Umbilical cord (tissue), 2 donors: ENCODE measurements around the gene DRGX. TPM values are rescaled to one million over a fixed set of nuclear protein-coding genes. Genes with fewer than 3 reads are reported as not detected.

Experiments used
- DNase-seq: peaks from one replicate; pipeline ENCODE4 v3.0.0-alpha.2; 2015; ENCODE audit warnings: low spot score
- total RNA-seq: library from RNA; depleted of rRNA; stranded (reverse); fragments of >200 nt; gene quantifications from one replicate; pipeline ENCODE4 v1.2.3, GENCODE V29; 2014; ENCODE audit warnings: low replicate concordance; ENCODE audit not compliant: insufficient read depth

The DRGX gene
- total RNA-seq, 1 donor from 2014 or later, result 0.48 TPM

GRCh38 chr10:49408519-49409306 lies 12.8 kb upstream of the DRGX start:
- DNase-seq, result no peak

GRCh38 chr10:49407552-49408137 lies 11.8 kb upstream of the DRGX start:
- peak; percentile 83 for DNase-seq

GRCh38 chr10:49407151-49407550 lies 11.3 kb upstream of the DRGX start:
- no peak for DNase-seq

GRCh38 chr10:49404321-49404878 lies 8.5 kb upstream of the DRGX start:
- DNase-seq, result no peak

GRCh38 chr10:49403363-49403762 lies 7.5 kb upstream of the DRGX start:
- no peak for DNase-seq

- DNase-seq, result no peak
Observed at GRCh38 chr10:49400365-49400764, 4.5 kb upstream of the DRGX start.

- no peak for DNase-seq
Observed at GRCh38 chr10:49398986-49399385, 3.1 kb upstream of the DRGX start.

- DNase-seq, result peak; percentile 39
Observed at GRCh38 chr10:49398000-49398861, 2.3 kb upstream of the DRGX start.

GRCh38 chr10:49397036-49397999 lies 1.4 kb upstream of the DRGX start:
- DNase-seq, result no peak

- DNase-seq, result no peak
Observed at GRCh38 chr10:49396666-49396999, 744 bp upstream of the DRGX start.

GRCh38 chr10:49394933-49395740 lies 752 bp downstream of the DRGX start:
- DNase-seq, result no peak

- no peak for DNase-seq
Observed at GRCh38 chr10:49393757-49394156, 2.1 kb downstream of the DRGX start.

- DNase-seq, result no peak
Observed at GRCh38 chr10:49393301-49393700, 2.6 kb downstream of the DRGX start.

- no peak for DNase-seq
Observed at GRCh38 chr10:49389361-49389933, 6.4 kb downstream of the DRGX start.

- DNase-seq, result no peak
Observed at GRCh38 chr10:49388161-49388560, 7.7 kb downstream of the DRGX start.

- no peak for DNase-seq
Observed at GRCh38 chr10:49387071-49387470, 8.8 kb downstream of the DRGX start.

GRCh38 chr10:49385939-49386922 lies 9.7 kb downstream of the DRGX start:
- no peak for DNase-seq

- no peak for DNase-seq
Observed at GRCh38 chr10:49384268-49384953, 11.5 kb downstream of the DRGX start.
